GM04504 (cell line): ENCODE data around the gene PPAN.

Source experiments
- DNase-seq: peaks from one replicate; pipeline ENCODE4 v3.0.0-alpha.2; 2012; ENCODE audit warnings: low read depth

The PPAN gene

GRCh38 chr19:10114651-10115391 lies 8.7 kb downstream of the PPAN start:
- DNase-seq = no peak

- no peak for DNase-seq
Measured at GRCh38 chr19:10115392-10116084, 9.4 kb downstream of the PPAN start.

GRCh38 chr19:10116085-10116865 lies 10.1 kb downstream of the PPAN start:
- DNase-seq = no peak

GRCh38 chr19:10116866-10117616 lies 10.9 kb downstream of the PPAN start:
- no peak for DNase-seq

GRCh38 chr19:10118960-10119359 lies 12.8 kb downstream of the PPAN start:
- no peak for DNase-seq

GRCh38 chr19:10120538-10121189 lies 14.5 kb downstream of the PPAN start:
- DNase-seq = peak; percentile 79

- peak; percentile 38 for DNase-seq
Measured at GRCh38 chr19:10122045-10122444, 15.9 kb downstream of the PPAN start.

GRCh38 chr19:10124429-10124828 lies 18.3 kb downstream of the PPAN start:
- no peak for DNase-seq

- no peak for DNase-seq
Measured at GRCh38 chr19:10126213-10126639, 20.1 kb downstream of the PPAN start.

- DNase-seq = no peak
Measured at GRCh38 chr19:10132905-10133304, 26.7 kb downstream of the PPAN start.

- no peak for DNase-seq
Measured at GRCh38 chr19:10133596-10133995, 27.4 kb downstream of the PPAN start.

- DNase-seq = no peak
Measured at GRCh38 chr19:10134040-10134439, 27.9 kb downstream of the PPAN start.

- DNase-seq = no peak
Measured at GRCh38 chr19:10135551-10136334, 29.6 kb downstream of the PPAN start.

- no peak for DNase-seq
Measured at GRCh38 chr19:10136936-10137335, 30.8 kb downstream of the PPAN start.

GRCh38 chr19:10137751-10138682 lies 31.9 kb downstream of the PPAN start:
- no peak for DNase-seq

- no peak for DNase-seq
Measured at GRCh38 chr19:10138879-10139795, 33.0 kb downstream of the PPAN start.

- no peak for DNase-seq
Measured at GRCh38 chr19:10139952-10140351, 33.8 kb downstream of the PPAN start.

- DNase-seq = no peak
Measured at GRCh38 chr19:10141479-10141878, 35.3 kb downstream of the PPAN start.

GRCh38 chr19:10141973-10142372 lies 35.8 kb downstream of the PPAN start:
- DNase-seq = no peak
